Cerebellar cortex (tissue), 1 donor: ENCODE measurements around the gene C9orf72.

Experiments
- DNase-seq: peaks from one replicate; pipeline ENCODE4 v3.0.0-alpha.2; 2015; ENCODE audit warnings: low spot score

Gene C9orf72

DNA sequence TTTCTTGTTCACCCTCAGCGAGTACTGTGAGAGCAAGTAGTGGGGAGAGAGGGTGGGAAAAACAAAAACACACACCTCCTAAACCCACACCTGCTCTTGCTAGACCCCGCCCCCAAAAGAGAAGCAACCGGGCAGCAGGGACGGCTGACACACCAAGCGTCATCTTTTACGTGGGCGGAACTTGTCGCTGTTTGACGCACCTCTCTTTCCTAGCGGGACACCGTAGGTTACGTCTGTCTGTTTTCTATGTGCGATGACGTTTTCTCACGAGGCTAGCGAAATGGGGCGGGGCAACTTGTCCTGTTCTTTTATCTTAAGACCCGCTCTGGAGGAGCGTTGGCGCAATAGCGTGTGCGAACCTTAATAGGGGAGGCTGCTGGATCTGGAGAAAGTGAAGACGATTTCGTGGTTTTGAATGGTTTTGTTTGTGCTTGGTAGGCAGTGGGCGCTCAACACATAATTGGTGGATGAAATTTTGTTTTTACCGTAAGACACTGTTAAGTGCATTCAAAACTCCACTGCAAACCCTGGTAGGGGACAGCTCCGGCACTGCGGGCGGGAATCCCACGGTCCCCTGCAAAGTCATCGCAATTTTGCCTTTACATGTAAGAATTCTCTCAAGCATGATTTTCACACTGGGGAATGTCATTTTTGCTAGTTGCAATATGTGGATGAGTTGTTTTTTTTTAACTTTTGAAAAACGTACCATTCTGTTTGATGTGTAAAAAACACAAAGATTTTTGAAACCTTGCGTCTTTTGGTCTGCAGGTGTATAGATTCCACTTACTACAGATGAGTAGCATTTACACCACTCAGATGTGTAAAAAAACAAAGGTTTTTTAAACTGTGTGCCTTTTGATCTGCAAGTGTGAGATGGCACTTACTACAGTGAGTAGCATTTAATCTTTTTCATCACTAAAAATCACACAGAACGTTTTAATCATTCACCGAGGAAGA lies 631 bp upstream of the C9orf72 start:
- peak; percentile 100 for DNase-seq

- peak; percentile 67 for DNase-seq
These were observed 739 bp downstream of the C9orf72 start for GRCh38 chr9:27572566-27572917.

DNA sequence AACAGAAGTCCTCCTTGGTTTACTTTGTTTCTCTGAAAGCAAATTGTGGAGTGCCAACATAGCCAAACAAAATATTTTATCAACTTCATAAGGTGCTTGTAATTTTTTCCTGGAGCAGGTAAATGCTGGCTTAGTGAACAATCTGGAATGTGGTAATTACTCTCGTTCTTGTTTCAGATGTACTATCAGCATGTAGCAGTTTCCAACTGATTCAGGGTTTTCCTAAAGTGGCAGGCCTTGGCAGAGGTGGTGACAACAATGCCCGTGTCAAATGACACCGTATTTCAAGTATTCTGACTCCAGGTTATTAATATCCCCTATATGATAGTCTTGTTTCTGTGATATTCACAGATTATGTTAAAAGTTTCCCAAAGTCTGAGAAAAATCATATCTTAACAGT lies 1.2 kb downstream of the C9orf72 start:
- DNase-seq: peak; percentile 36

DNA sequence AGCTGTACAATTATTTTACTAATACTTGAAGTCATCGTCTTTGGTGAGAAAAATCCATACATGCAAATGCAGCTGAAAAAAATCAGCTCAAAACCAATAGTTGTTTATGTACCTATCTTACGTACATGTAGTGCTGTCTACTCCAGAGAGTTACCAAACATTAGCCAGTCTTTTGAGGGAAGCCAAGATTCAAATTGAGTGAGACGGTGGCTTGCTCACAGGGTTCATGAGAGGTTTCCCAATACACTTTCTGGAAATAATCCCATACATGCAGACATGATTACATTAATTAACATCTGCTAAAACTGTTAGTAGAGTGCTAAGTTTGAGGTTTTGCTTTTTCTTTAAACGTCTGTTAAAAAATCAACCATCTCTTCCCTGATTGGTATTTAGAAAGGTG lies 2.3 kb downstream of the C9orf72 start:
- no peak for DNase-seq

DNA sequence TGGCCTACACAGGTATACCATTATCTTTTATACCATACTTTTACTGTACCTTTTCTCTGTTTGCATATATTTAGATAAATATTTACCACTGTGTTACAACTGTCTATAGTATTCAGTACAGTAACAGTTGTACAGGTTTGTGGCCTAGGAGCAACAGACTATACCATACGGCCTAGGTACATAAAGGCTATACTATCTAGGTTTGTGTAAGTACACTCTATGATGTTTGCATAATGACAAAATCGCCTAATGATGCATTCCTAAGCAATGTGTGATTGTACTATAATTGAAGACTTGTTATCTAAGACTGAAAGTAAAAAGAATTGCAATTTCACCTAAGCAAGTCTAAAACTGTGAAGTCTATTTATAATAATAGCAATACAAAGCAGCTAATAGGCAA lies 3.9 kb downstream of the C9orf72 start:
- DNase-seq: no peak

GRCh38 chr9:27566118-27566517 lies 7.2 kb downstream of the C9orf72 start:
- DNase-seq: no peak

DNA sequence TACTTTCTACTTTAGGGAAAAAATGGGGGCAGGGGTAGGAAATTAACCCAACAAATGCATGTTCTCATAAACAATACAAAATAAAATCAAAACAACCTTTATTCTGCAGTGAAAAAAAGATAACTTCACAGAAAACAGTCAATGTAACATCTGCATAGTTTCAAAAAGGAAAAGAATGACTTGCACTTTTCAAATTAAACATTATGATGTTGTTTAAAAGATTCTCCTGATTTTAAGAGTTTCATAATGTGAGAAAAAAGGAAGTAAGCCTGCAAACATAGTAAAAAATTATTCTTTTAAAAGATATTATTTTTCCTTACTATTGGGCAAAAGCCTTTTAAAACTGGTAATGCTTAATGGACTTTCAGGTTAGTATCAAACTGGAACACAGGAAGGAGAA lies 7.6 kb downstream of the C9orf72 start:
- DNase-seq: no peak

GRCh38 chr9:27564670-27565069 lies 8.6 kb downstream of the C9orf72 start:
- no peak for DNase-seq

DNA sequence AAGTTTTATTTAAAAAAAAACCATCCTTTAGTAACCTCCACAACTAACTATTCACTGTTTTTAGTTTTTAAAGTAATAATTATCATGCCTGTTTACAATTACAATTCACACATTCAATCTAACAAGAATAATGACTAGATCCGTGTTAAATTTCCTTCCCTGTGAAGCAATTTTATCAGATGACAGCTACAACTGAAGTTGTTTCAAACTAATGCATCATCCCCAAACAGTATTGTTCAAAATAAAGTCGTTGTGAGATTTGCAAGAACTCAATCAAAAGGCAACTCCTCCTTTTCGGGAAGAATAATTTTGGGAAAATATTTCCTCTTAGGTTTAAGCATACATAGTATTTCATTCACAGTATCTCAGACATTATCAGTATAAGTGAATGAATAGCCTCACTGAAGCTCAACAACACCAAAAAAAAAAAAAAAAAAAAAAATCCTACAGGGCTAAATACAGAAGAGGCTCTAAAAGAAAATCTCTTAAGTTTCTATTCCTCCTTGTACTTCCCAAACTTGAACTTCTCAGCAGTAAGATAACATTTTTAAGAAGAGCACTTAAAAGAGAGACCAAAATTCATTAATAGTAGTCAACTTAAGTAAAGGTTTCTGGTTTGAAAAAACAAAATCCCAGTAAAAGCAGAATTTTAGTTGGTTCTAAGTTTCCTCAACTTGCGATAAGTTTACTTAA lies 9.4 kb downstream of the C9orf72 start:
- DNase-seq: no peak

GRCh38 chr9:27561685-27562084 lies 11.6 kb downstream of the C9orf72 start:
- no peak for DNase-seq

DNA sequence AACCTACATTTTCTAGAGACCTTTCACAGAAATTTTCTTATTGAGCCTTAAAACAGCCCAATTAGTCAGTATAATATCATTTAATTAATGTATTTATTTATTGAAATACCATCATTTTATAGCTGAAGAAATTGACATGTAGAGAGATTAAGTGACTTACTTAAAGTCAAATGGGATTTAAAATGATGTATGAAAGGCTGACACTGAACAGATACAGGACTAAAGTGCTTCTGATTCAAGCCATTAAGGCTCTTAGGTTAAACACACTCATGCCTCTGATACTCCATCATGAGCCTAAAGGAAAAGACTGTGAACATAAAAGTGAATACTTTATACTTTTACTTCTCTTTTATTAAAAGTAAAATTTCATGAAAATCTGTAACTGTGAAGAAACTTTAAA lies 12.8 kb downstream of the C9orf72 start:
- DNase-seq: no peak

GRCh38 chr9:27558307-27558706 lies 15.0 kb downstream of the C9orf72 start:
- no peak for DNase-seq

DNA sequence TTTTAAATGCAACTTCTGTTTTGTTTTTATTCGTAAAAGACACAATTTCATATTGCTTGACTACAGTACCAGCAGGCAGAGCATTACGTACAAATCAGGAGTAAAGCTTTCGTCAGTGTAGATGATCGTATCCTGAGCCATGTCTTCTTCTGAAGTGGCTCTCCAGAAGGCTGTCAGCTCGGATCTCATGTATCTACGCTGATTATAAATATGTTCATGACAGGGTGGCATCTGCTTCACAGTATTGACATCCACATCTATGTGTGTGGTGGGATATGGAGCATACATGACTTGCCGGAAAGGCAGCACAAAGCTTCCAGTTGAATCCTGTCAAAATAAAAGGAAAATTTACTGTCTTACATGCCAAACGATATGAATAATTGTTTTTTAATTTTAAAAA lies 16.8 kb downstream of the C9orf72 start:
- DNase-seq: no peak

DNA sequence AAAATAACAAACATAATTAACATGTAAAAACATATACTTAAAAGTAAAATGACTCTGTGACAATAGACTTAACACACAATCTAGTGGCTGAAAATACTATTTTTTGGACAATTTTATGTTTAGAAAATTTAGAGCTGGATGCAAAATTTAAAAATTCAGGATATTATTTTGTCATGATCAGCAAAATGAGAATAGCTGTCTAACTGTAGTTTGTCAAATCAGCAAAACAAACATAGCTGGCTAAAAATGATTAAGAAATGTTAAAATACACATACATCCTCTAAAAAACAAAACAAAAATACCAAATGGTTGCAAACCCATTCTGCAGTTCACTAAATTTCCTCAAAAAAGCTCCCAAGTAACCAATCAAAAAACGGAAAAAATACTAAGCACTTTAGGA lies 18.6 kb downstream of the C9orf72 start:
- no peak for DNase-seq

DNA sequence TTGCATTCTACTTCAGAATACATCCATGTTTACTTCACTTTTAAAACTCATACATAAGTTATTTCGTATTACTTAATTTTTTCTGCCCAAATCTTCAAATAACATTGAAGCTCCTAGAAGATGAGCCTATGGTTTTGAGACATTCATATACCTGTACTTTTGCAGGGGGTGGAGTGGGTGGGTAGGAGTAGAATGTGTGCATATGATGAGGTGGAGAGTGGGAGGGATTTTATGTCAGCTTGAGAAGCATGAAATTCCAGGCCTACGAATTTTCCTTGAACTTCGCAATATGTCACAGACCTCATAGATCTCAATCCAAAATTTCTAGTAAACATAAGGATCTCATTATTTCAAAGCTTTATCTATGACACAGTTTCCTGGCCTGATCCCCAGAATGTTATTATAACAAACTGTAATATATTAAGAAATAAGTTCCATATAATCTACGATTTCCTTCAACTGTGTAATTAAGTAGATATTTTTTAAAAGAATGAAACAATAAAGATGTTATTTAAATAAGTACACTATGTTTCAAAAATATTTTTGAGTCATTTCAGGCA lies 24.0 kb downstream of the C9orf72 start:
- no peak for DNase-seq

GRCh38 chr9:27548055-27548741 lies 25.1 kb downstream of the C9orf72 start:
- peak; percentile 73 for DNase-seq

DNA sequence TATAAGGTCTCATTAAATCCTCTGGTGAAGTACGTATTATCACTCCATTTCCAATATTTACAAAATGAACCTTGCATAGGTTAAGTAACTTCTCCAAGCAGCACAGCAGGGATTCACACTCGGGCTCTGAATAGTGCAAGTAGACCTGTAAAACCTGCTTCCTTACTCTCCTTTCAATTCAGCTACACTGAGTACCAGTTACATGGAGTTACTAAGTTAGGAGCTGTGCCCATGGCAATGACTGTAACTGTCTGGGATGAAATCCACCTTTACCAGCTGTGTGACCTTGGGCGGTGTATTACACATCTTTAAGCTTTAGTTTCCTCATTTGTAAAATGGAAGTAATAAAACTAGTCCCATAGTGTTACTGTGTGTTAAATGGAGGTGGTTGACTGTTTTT lies 27.8 kb downstream of the C9orf72 start:
- no peak for DNase-seq

- DNase-seq: no peak
These were observed 30.8 kb downstream of the C9orf72 start for GRCh38 chr9:27542508-27542907.

GRCh38 chr9:27541740-27542139 lies 31.5 kb downstream of the C9orf72 start:
- no peak for DNase-seq

- no peak for DNase-seq
These were observed 32.8 kb downstream of the C9orf72 start for GRCh38 chr9:27540502-27540901.

DNA sequence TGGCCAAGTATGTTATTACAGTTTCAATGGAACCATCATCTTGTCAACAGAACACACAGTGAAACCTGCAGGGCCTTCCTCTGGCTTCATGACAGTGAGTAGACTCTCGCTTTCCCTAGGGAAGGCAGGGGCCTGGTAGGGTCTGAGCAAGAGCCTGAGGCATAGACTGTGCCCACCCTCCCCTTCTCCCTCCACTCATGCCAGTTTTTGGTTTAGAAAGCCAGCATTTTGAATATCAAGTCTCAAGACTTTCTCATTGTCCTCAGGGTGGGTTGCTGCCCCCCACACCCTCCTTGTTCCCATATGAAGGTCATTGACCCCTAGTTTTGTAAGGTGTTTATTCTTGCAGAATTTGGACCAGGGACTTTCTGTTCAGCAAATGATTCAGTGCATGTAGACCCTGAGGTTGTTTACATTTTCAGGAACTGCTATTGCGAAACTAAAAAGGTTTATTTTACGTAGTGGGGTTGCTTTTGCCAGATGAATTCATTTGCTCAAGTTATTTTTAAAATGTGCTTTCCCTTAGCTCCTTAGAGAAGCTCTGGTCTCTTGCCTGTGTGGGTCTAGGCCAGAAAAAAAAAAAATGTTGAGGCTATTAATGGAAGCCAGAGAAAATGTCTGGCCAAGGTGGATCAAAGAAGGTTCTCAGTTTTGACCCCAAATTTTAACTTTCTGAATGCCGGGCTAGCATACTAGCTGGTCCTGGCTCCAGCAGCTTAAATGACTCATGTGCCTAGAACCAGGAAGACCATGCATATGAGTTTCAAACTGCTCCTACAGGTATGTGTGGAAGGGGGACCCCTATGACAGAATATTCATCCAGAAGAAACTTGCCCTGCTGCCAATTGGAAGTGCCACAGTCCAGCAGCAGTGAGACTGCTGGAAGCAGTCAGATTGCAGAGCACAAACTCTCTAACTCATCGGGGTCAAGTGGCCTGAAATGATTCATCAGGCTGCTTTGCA lies 33.5 kb downstream of the C9orf72 start:
- no peak for DNase-seq
